ENCODE measurements around the gene UCHL5.

GRCh38 chr1:193066606-193067005 lies 7.4 kb upstream of the UCHL5 start:
- TF ChIP-seq CTCF (IDR thresholded peaks at IDR 0.05) (no peak), POLR2A (IDR thresholded peaks at IDR 0.05) (no peak), EP300 (IDR thresholded peaks at IDR 0.05; ENCODE audit: low read depth) (no peak), POLR2AphosphoS5 (IDR thresholded peaks at IDR 0.05) (no peak)
